Measurements from ENCODE around the gene RALGAPA1. TPM values are rescaled to one million over a fixed set of nuclear protein-coding genes. Genes with fewer than 3 reads are reported as not detected.

RALGAPA1 gene
- total and polyA plus RNA-seq, 2 donors (not counting 1 experiment from before 2014, with no cell fraction given): 17.3 to 94.0 TPM

GRCh38 chr14:35643513-35643912 is 165.6 kb downstream of the RALGAPA1 start:
- Histone ChIP-seq H2AFZ (ENCODE audit: insufficient read depth, low read depth, low read length, poor library complexity, severe bottlenecking) (no peak overlapping the region), H3K9me3 (ENCODE audit: control extremely low read depth in 1 of 3, control insufficient read depth in 2 of 3, insufficient read depth in 1 of 3, low read length in 2 of 3) (peaks cover 3 to 13% (median 3%) of the 10 kb centered on the region in 3 donors), H3K27me3 (replicated peaks in 1 of 4; ENCODE audit: control extremely low read depth in 1 of 4, control insufficient read depth in 3 of 4, insufficient read depth in 4 of 4, low read length in 3 of 4) (no peaks in the 10 kb centered on the region), H3K27ac (ENCODE audit: low read length in 2 of 2) (no peak overlapping the region), H3K36me3 (replicated peaks in 1 of 2; ENCODE audit: control extremely low read depth in 1 of 2, control insufficient read depth in 1 of 2, extremely low read depth in 1 of 2, insufficient read depth in 2 of 2, low read length in 1 of 2) (peaks cover 4 to 6% of the 10 kb centered on the region in 2 experiments), H3K4me1 (ENCODE audit: control insufficient read depth in 2 of 2, insufficient read depth in 2 of 2, low read length in 2 of 2) (no peaks in the 10 kb centered on the region), H3K4me3 (ENCODE audit: control extremely low read depth in 1 of 5, extremely low read depth in 1 of 5, insufficient read depth in 1 of 5, low read depth in 2 of 5, low read length in 4 of 5) (no peak overlapping the region), H4K20me1 (ENCODE audit: control insufficient read depth, insufficient read depth, low read length, poor library complexity, severe bottlenecking) (no peaks in the 10 kb centered on the region), H3K4me2 (replicated peaks; ENCODE audit: low read depth, low read length, poor library complexity, severe bottlenecking) (no peak overlapping the region), H3K79me2 (ENCODE audit: control insufficient read depth, insufficient read depth, low read length) (no peaks in the 10 kb centered on the region), H3K9ac (ENCODE audit: low read length) (no peak overlapping the region)
- no peaks in the 10 kb centered on the region for H3K27me3 Mint-ChIP-seq
- TF ChIP-seq EZH2 (IDR thresholded peaks at IDR 0.05; ENCODE audit: borderline replicate concordance, insufficient read depth, low read depth, low read length, poor library complexity, severe bottlenecking) (no peak), CTCF (IDR thresholded peaks at IDR 0.05) (no peak)
- ChIA-PET POLR2A (no interaction called here), CTCF (no interaction called here)
- H3K4me1 Mint-ChIP-seq: no peaks in the 10 kb centered on the region
- no peak overlapping the region for H3K27ac Mint-ChIP-seq
- intact Hi-C loops (cut with micrococcal nuclease): no loop called here
- no peak for ATAC-seq (ENCODE audit: low read depth)
- peaks cover 8% of the 10 kb centered on the region for H3K9me3 Mint-ChIP-seq (ENCODE audit: insufficient read depth)
- H3K4me3 Mint-ChIP-seq: no peak overlapping the region
- no peak for DNase-seq

GRCh38 chr14:35637851-35638250 is 171.2 kb downstream of the RALGAPA1 start:
- DNase-seq (no peak), ATAC-seq (ENCODE audit: low read depth) (no peak)
- Mint-ChIP-seq H3K9me3 (ENCODE audit: insufficient read depth) (peaks cover 3% of the 10 kb centered on the region), H3K4me1 (no peaks in the 10 kb centered on the region), H3K27me3 (no peaks in the 10 kb centered on the region), H3K27ac (no peak overlapping the region), H3K4me3 (no peak overlapping the region)
- H3K4me3 ChIP-seq (ENCODE audit: control extremely low read depth in 1 of 5, extremely low read depth in 1 of 5, insufficient read depth in 1 of 5, low read depth in 2 of 5, low read length in 4 of 5): no peak overlapping the region
- no peaks in the 10 kb centered on the region for H3K4me1 ChIP-seq (ENCODE audit: control insufficient read depth in 2 of 2, insufficient read depth in 2 of 2, low read length in 2 of 2)
- no peak overlapping the region for H2AFZ ChIP-seq (ENCODE audit: insufficient read depth, low read depth, low read length, poor library complexity, severe bottlenecking)
- TF ChIP-seq EZH2 (IDR thresholded peaks at IDR 0.05; ENCODE audit: borderline replicate concordance, insufficient read depth, low read depth, low read length, poor library complexity, severe bottlenecking): no peak
- no peak for TF ChIP-seq CTCF (IDR thresholded peaks at IDR 0.05)
- ChIA-PET CTCF (no interaction called here), POLR2A (no interaction called here)
- no peak overlapping the region for H3K4me2 ChIP-seq (replicated peaks; ENCODE audit: low read depth, low read length, poor library complexity, severe bottlenecking)
- no peaks in the 10 kb centered on the region for H4K20me1 ChIP-seq (ENCODE audit: control insufficient read depth, insufficient read depth, low read length, poor library complexity, severe bottlenecking)
- H3K36me3 ChIP-seq (replicated peaks in 1 of 2; ENCODE audit: control extremely low read depth in 1 of 2, control insufficient read depth in 1 of 2, extremely low read depth in 1 of 2, insufficient read depth in 2 of 2, low read length in 1 of 2): peaks cover 9 to 16% of the 10 kb centered on the region in 2 experiments
- H3K9ac ChIP-seq (ENCODE audit: low read length): no peak overlapping the region
- no peaks in the 10 kb centered on the region for H3K27me3 ChIP-seq (replicated peaks in 1 of 4; ENCODE audit: control extremely low read depth in 1 of 4, control insufficient read depth in 3 of 4, insufficient read depth in 4 of 4, low read length in 3 of 4)
- no peaks in the 10 kb centered on the region for H3K79me2 ChIP-seq (ENCODE audit: control insufficient read depth, insufficient read depth, low read length)
- intact Hi-C loops (cut with micrococcal nuclease): no loop called here
- peaks cover 0 to 5% (median 2%) of the 10 kb centered on the region in 3 donors for H3K9me3 ChIP-seq (ENCODE audit: control extremely low read depth in 1 of 3, control insufficient read depth in 2 of 3, insufficient read depth in 1 of 3, low read length in 2 of 3)
- no peak overlapping the region for H3K27ac ChIP-seq (ENCODE audit: low read length in 2 of 2)
- no CpG with 5 or more reads among the region's 2 CpGs for WGBS (ENCODE audit: insufficient coverage)
